ENCODE results near the gene NUFIP2.

NUFIP2 gene

GRCh38 chr17:29255926-29256522 is 37.9 kb downstream of the NUFIP2 start:
- Histone ChIP-seq H4K5ac (ENCODE audit: low read length) (no peak overlapping the region), H2AK5ac (ENCODE audit: low read length) (no peak overlapping the region), H2BK120ac (ENCODE audit: low read depth, low read length) (no peak overlapping the region), H3K4ac (ENCODE audit: low read depth, low read length) (no peak overlapping the region), H3K79me2 (ENCODE audit: control insufficient read depth, insufficient read depth, low read length) (no peaks in the 10 kb centered on the region), H3K79me1 (ENCODE audit: low read length) (peaks cover 1% of the 10 kb centered on the region), H2BK15ac (replicated peaks; ENCODE audit: low read depth) (no peak overlapping the region), H3K18ac (ENCODE audit: low read length) (no peak overlapping the region), H3K4me1 (ENCODE audit: control insufficient read depth, low read depth, low read length) (no peaks in the 10 kb centered on the region), H3K27me3 (ENCODE audit: insufficient read depth, low read length, poor library complexity) (no peaks in the 10 kb centered on the region), H3K4me3 (ENCODE audit: low read length) (no peak overlapping the region), H3K23ac (ENCODE audit: low read length) (no peak overlapping the region), H2BK5ac (ENCODE audit: low read length) (no peak overlapping the region), H4K8ac (ENCODE audit: low read depth, low read length) (no peak overlapping the region), H3K27ac (ENCODE audit: low read depth, low read length) (no peak overlapping the region), H3K9ac (ENCODE audit: low read length) (no peak overlapping the region), H3K36me3 (ENCODE audit: control insufficient read depth, insufficient read depth, low read length) (no peaks in the 10 kb centered on the region), H3K56ac (ENCODE audit: low read length) (no peak overlapping the region), H3K4me2 (ENCODE audit: low read length) (no peak overlapping the region)
- no peak for DNase-seq
- WGBS (ENCODE audit: extremely low coverage, insufficient coverage, low lambda C conversion rate) = no CpG with 5 or more reads among the region's 4 CpGs

- Histone ChIP-seq H3K79me2 (ENCODE audit: control insufficient read depth, insufficient read depth, low read length) (no peaks in the 10 kb centered on the region), H3K56ac (ENCODE audit: low read length) (no peak overlapping the region), H4K8ac (ENCODE audit: low read depth, low read length) (no peak overlapping the region), H2AK5ac (ENCODE audit: low read length) (no peak overlapping the region), H3K4me3 (ENCODE audit: low read length) (no peak overlapping the region), H3K4ac (ENCODE audit: low read depth, low read length) (no peak overlapping the region), H2BK15ac (replicated peaks; ENCODE audit: low read depth) (no peak overlapping the region), H3K79me1 (ENCODE audit: low read length) (peaks cover 1% of the 10 kb centered on the region), H3K9ac (ENCODE audit: low read length) (no peak overlapping the region), H3K18ac (ENCODE audit: low read length) (no peak overlapping the region), H3K27ac (ENCODE audit: low read depth, low read length) (no peak overlapping the region), H3K4me1 (ENCODE audit: control insufficient read depth, low read depth, low read length) (no peaks in the 10 kb centered on the region), H2BK5ac (ENCODE audit: low read length) (no peak overlapping the region), H3K4me2 (ENCODE audit: low read length) (no peak overlapping the region), H2BK120ac (ENCODE audit: low read depth, low read length) (no peak overlapping the region), H3K23ac (ENCODE audit: low read length) (no peak overlapping the region), H3K36me3 (ENCODE audit: control insufficient read depth, insufficient read depth, low read length) (no peaks in the 10 kb centered on the region), H4K5ac (ENCODE audit: low read length) (no peak overlapping the region), H3K27me3 (ENCODE audit: insufficient read depth, low read length, poor library complexity) (no peaks in the 10 kb centered on the region)
- no peak for DNase-seq
- no CpG with 5 or more reads among the region's 2 CpGs for WGBS (ENCODE audit: extremely low coverage, insufficient coverage, low lambda C conversion rate)
Observed at GRCh38 chr17:29253037-29253436, 40.9 kb downstream of the NUFIP2 start.

- Histone ChIP-seq H3K79me1 (ENCODE audit: low read length) (peaks cover 1% of the 10 kb centered on the region), H3K27ac (ENCODE audit: low read depth, low read length) (no peak overlapping the region), H3K36me3 (ENCODE audit: control insufficient read depth, insufficient read depth, low read length) (no peaks in the 10 kb centered on the region), H3K4me2 (ENCODE audit: low read length) (no peak overlapping the region), H3K18ac (ENCODE audit: low read length) (no peak overlapping the region), H2BK5ac (ENCODE audit: low read length) (no peak overlapping the region), H3K4me3 (ENCODE audit: low read length) (no peak overlapping the region), H3K4ac (ENCODE audit: low read depth, low read length) (no peak overlapping the region), H4K5ac (ENCODE audit: low read length) (no peak overlapping the region), H3K9ac (ENCODE audit: low read length) (no peak overlapping the region), H2BK15ac (replicated peaks; ENCODE audit: low read depth) (no peak overlapping the region), H3K27me3 (ENCODE audit: insufficient read depth, low read length, poor library complexity) (no peaks in the 10 kb centered on the region), H4K8ac (ENCODE audit: low read depth, low read length) (no peak overlapping the region), H3K56ac (ENCODE audit: low read length) (no peak overlapping the region), H2AK5ac (ENCODE audit: low read length) (no peak overlapping the region), H3K4me1 (ENCODE audit: control insufficient read depth, low read depth, low read length) (no peaks in the 10 kb centered on the region), H3K79me2 (ENCODE audit: control insufficient read depth, insufficient read depth, low read length) (no peaks in the 10 kb centered on the region), H2BK120ac (ENCODE audit: low read depth, low read length) (no peak overlapping the region), H3K23ac (ENCODE audit: low read length) (no peak overlapping the region)
- peak; percentile 53 for DNase-seq
- WGBS (ENCODE audit: extremely low coverage, insufficient coverage, low lambda C conversion rate) = no CpG with 5 or more reads among the region's 7 CpGs
Observed at GRCh38 chr17:29252101-29252791, 41.7 kb downstream of the NUFIP2 start.

GRCh38 chr17:29251184-29251583 is 42.8 kb downstream of the NUFIP2 start:
- no peak overlapping the region for H2BK15ac ChIP-seq (replicated peaks; ENCODE audit: low read depth)
- no CpG with 5 or more reads among the region's 2 CpGs for WGBS (ENCODE audit: extremely low coverage, insufficient coverage, low lambda C conversion rate)

GRCh38 chr17:29250666-29251065 is 43.3 kb downstream of the NUFIP2 start:
- no peak overlapping the region for H2BK120ac ChIP-seq (ENCODE audit: low read depth, low read length)
- H3K4me2 ChIP-seq (ENCODE audit: low read length) = no peak overlapping the region
- no CpG with 5 or more reads among the region's 1 CpG for WGBS (ENCODE audit: extremely low coverage, insufficient coverage, low lambda C conversion rate)

More at GRCh38 chr17:29251184-29251583, 42.8 kb downstream of the NUFIP2 start:
- Histone ChIP-seq H4K5ac (ENCODE audit: low read length) (no peak overlapping the region), H3K23ac (ENCODE audit: low read length) (no peak overlapping the region), H3K36me3 (ENCODE audit: control insufficient read depth, insufficient read depth, low read length) (no peaks in the 10 kb centered on the region), H3K4ac (ENCODE audit: low read depth, low read length) (no peak overlapping the region), H3K27me3 (ENCODE audit: insufficient read depth, low read length, poor library complexity) (no peaks in the 10 kb centered on the region), H4K8ac (ENCODE audit: low read depth, low read length) (no peak overlapping the region), H3K79me2 (ENCODE audit: control insufficient read depth, insufficient read depth, low read length) (no peaks in the 10 kb centered on the region), H2BK120ac (ENCODE audit: low read depth, low read length) (no peak overlapping the region), H3K27ac (ENCODE audit: low read depth, low read length) (no peak overlapping the region), H3K18ac (ENCODE audit: low read length) (no peak overlapping the region), H3K4me3 (ENCODE audit: low read length) (no peak overlapping the region), H3K56ac (ENCODE audit: low read length) (no peak overlapping the region), H2AK5ac (ENCODE audit: low read length) (no peak overlapping the region), H3K79me1 (ENCODE audit: low read length) (no peaks in the 10 kb centered on the region), H3K4me1 (ENCODE audit: control insufficient read depth, low read depth, low read length) (no peaks in the 10 kb centered on the region), H2BK5ac (ENCODE audit: low read length) (no peak overlapping the region), H3K4me2 (ENCODE audit: low read length) (no peak overlapping the region), H3K9ac (ENCODE audit: low read length) (no peak overlapping the region)
- DNase-seq = no peak

More at GRCh38 chr17:29250666-29251065, 43.3 kb downstream of the NUFIP2 start:
- Histone ChIP-seq H3K79me2 (ENCODE audit: control insufficient read depth, insufficient read depth, low read length) (no peaks in the 10 kb centered on the region), H3K9ac (ENCODE audit: low read length) (no peak overlapping the region), H2AK5ac (ENCODE audit: low read length) (no peak overlapping the region), H3K4me1 (ENCODE audit: control insufficient read depth, low read depth, low read length) (no peaks in the 10 kb centered on the region), H2BK5ac (ENCODE audit: low read length) (no peak overlapping the region), H3K4me3 (ENCODE audit: low read length) (no peak overlapping the region), H4K5ac (ENCODE audit: low read length) (no peak overlapping the region), H3K36me3 (ENCODE audit: control insufficient read depth, insufficient read depth, low read length) (no peaks in the 10 kb centered on the region), H3K18ac (ENCODE audit: low read length) (no peak overlapping the region), H3K27ac (ENCODE audit: low read depth, low read length) (no peak overlapping the region), H3K79me1 (ENCODE audit: low read length) (no peaks in the 10 kb centered on the region), H3K23ac (ENCODE audit: low read length) (no peak overlapping the region), H3K4ac (ENCODE audit: low read depth, low read length) (no peak overlapping the region), H3K27me3 (ENCODE audit: insufficient read depth, low read length, poor library complexity) (no peaks in the 10 kb centered on the region), H2BK15ac (replicated peaks; ENCODE audit: low read depth) (no peak overlapping the region), H4K8ac (ENCODE audit: low read depth, low read length) (no peak overlapping the region), H3K56ac (ENCODE audit: low read length) (no peak overlapping the region)
- no peak for DNase-seq

Data from mesendoderm (in vitro differentiated cells).